Trophoblast cell (in vitro differentiated cells and primary cell): ENCODE measurements around the gene TTC12.

Source experiments
- DNase-seq, 2 donors: peaks; one replicate each; pipeline ENCODE4 v3.0.0-alpha.2; 2016
- H2AFZ ChIP-seq: 2 replicates; pipeline ENCODE4 v1.6.1; 2013; ENCODE audit warnings: low read length, moderate library complexity, mild to moderate bottlenecking; ENCODE audit not compliant: insufficient read depth, poor library complexity
- H2AK5ac ChIP-seq: 2 replicates; pipeline ENCODE4 v1.6.1; 2013; ENCODE audit warnings: mild to moderate bottlenecking, low read length
- H2BK120ac ChIP-seq: 2 replicates; pipeline ENCODE4 v1.6.1; 2013; ENCODE audit warnings: low read length, mild to moderate bottlenecking, moderate library complexity; ENCODE audit not compliant: insufficient read depth, poor library complexity
- H2BK12ac ChIP-seq: 2 replicates; pipeline ENCODE4 v1.6.1; 2013; ENCODE audit warnings: mild to moderate bottlenecking, low read length, moderate library complexity
- H2BK5ac ChIP-seq: 2 replicates; pipeline ENCODE4 v1.6.1; 2013; ENCODE audit warnings: low read length, low read depth, moderate library complexity, mild to moderate bottlenecking; ENCODE audit not compliant: poor library complexity
- H3K14ac ChIP-seq: 2 replicates; pipeline ENCODE4 v1.6.1; 2013; ENCODE audit warnings: mild to moderate bottlenecking, low read length
- H3K18ac ChIP-seq: 2 replicates; pipeline ENCODE4 v1.6.1; 2013; ENCODE audit warnings: mild to moderate bottlenecking, low read length
- H3K23ac ChIP-seq: 2 replicates; pipeline ENCODE4 v1.6.1; 2013; ENCODE audit warnings: low read length
- H3K27ac ChIP-seq: 2 replicates; pipeline ENCODE4 v1.5.1; 2013; ENCODE audit warnings: low read depth, mild to moderate bottlenecking, inconsistent platforms, low read length, moderate library complexity
- H3K27me3 ChIP-seq: 2 replicates; pipeline ENCODE4 v1.6.1; 2013; ENCODE audit warnings: inconsistent platforms, mild to moderate bottlenecking, low read length, moderate library complexity; ENCODE audit not compliant: insufficient read depth
- H3K36me3 ChIP-seq, 2 experiments: 1 replicate in 1 of 2; 2 replicates in 1 of 2; pipeline ENCODE4 v1.6.1; 2013; ENCODE audit warnings: low read length in 2 of 2, mild to moderate bottlenecking in 2 of 2, moderate library complexity in 1 of 2; ENCODE audit not compliant: insufficient read depth in 2 of 2, control insufficient read depth in 1 of 2
- H3K4ac ChIP-seq: 2 replicates; pipeline ENCODE4 v1.6.1; 2013; ENCODE audit warnings: low read depth, mild to moderate bottlenecking, low read length, moderate library complexity
- H3K4me1 ChIP-seq, 2 experiments: 1 replicate in 1 of 2; 2 replicates in 1 of 2; pipeline ENCODE4 v1.6.1; 2013; ENCODE audit warnings: low read length in 2 of 2, mild to moderate bottlenecking in 2 of 2, moderate library complexity in 1 of 2; ENCODE audit not compliant: insufficient read depth in 2 of 2, control insufficient read depth in 1 of 2
- H3K4me2 ChIP-seq: 2 replicates; pipeline ENCODE4 v1.6.1; 2013; ENCODE audit warnings: inconsistent platforms, mild to moderate bottlenecking, low read length, moderate library complexity
- H3K4me3 ChIP-seq: 2 replicates; pipeline ENCODE4 v1.5.1; 2013; ENCODE audit warnings: mild to moderate bottlenecking, low read depth, low read length, inconsistent platforms
- H3K79me1 ChIP-seq: one replicate; pipeline ENCODE4 v1.6.1; 2013; ENCODE audit warnings: low read length
- H3K79me2 ChIP-seq: 2 replicates; pipeline ENCODE4 v1.6.1; 2013; ENCODE audit warnings: low read length, mild to moderate bottlenecking; ENCODE audit not compliant: control insufficient read depth, insufficient read depth, poor library complexity
- H3K9ac ChIP-seq: 2 replicates; pipeline ENCODE4 v1.6.1; 2013; ENCODE audit warnings: mild to moderate bottlenecking, low read length
- H3K9me3 ChIP-seq: 2 replicates; pipeline ENCODE4 v1.6.1; 2013; ENCODE audit warnings: low read depth, mild to moderate bottlenecking, control low read depth, inconsistent platforms, low read length; ENCODE audit not compliant: insufficient read depth
- H4K12ac ChIP-seq: 2 replicates; pipeline ENCODE4 v1.6.1; 2013; ENCODE audit warnings: low read depth, mild to moderate bottlenecking, low read length, moderate library complexity
- H4K8ac ChIP-seq: 2 replicates; pipeline ENCODE4 v1.6.1; 2013; ENCODE audit warnings: low read depth, mild to moderate bottlenecking, low read length, moderate library complexity
- H4K91ac ChIP-seq: one replicate; pipeline ENCODE4 v1.6.1; 2013; ENCODE audit warnings: low read depth, mild to moderate bottlenecking, low read length, moderate library complexity
- WGBS: extraction: QIAGEN DNeasy Blood & Tissue Kit; methylation state at CpG from one replicate; pipeline ENCODE4 v1.1.7; 2013; ENCODE audit warnings: missing lambda C conversion rate; ENCODE audit not compliant: insufficient read length, insufficient coverage; ENCODE audit errors: extremely low coverage; 5-methylcytosine and 5-hydroxymethylcytosine counted together

The TTC12 gene

DNA sequence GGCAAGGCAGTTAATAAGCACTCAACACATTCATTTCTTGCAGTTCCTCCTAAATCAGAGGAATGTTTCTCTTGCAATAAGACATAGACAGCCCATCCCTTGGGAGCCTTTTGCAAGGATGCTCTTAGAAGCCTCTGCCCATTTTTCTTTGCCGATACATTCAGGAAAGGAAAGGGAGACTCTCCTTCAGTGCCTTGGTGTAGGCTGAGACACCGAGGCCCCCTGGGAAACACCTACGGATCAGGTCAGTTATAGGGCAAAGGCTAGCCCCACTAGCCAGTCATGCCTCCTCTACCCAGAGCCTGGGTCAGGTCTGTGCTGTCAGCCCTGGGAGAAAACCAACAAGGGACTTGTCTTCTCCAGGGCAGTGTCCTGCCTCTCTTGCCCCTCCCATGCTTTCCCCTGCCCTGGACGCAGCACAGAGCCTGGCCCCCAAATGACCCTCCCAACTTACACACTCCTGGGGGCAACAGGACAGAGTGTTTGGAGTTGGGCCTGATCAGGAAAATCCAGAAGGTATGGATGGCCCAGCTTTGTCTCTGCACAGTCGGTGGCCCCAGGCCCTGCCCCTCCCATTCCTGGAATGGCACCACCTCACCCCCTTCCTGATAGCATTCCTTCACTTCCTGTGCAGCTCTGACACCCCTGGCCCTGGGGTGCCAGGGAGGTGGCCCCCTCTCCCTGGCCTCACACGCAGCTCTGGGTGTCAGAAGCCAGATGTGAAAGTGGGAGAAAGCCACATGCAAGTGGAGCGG, 91.5 kb downstream of the TTC12 start:
- H2BK120ac ChIP-seq = no peak overlapping the region
- no peaks in the 10 kb centered on the region for H3K27me3 ChIP-seq
- no peak overlapping the region for H3K27ac ChIP-seq
- H3K23ac ChIP-seq = no peak overlapping the region
- peaks cover 2% of the 10 kb centered on the region for H3K9me3 ChIP-seq
- no peak overlapping the region for H4K12ac ChIP-seq
- H3K4me2 ChIP-seq = no peak overlapping the region
- H3K14ac ChIP-seq = no peak overlapping the region
- H4K8ac ChIP-seq = no peak overlapping the region
- WGBS = no CpG with 5 or more reads among the region's 7 CpGs
- H3K79me1 ChIP-seq = no peaks in the 10 kb centered on the region
- H4K91ac ChIP-seq = no peak overlapping the region
- no peak overlapping the region for H3K9ac ChIP-seq
- no peak overlapping the region for H3K18ac ChIP-seq
- no peak overlapping the region for H3K4ac ChIP-seq
- no peak overlapping the region for H2BK5ac ChIP-seq
- no peaks in the 10 kb centered on the region for H3K36me3 ChIP-seq
- no peak overlapping the region for H2AK5ac ChIP-seq
- no peak overlapping the region for H2BK12ac ChIP-seq
- H2AFZ ChIP-seq = no peak overlapping the region
- H3K4me1 ChIP-seq = peaks cover 0 to 2% of the 10 kb centered on the region in 2 experiments
- H3K79me2 ChIP-seq = no peaks in the 10 kb centered on the region
- H3K4me3 ChIP-seq = no peak overlapping the region
- no peak for DNase-seq

GRCh38 chr11:113407163-113407562, 92.8 kb downstream of the TTC12 start:
- Histone ChIP-seq H3K14ac (no peak overlapping the region), H3K4me1 (peaks cover 0 to 2% of the 10 kb centered on the region in 2 experiments), H2AK5ac (no peak overlapping the region), H3K27ac (no peak overlapping the region), H2AFZ (no peak overlapping the region), H2BK12ac (no peak overlapping the region), H4K8ac (no peak overlapping the region), H3K23ac (no peak overlapping the region), H3K79me2 (no peaks in the 10 kb centered on the region), H4K91ac (no peak overlapping the region), H3K27me3 (no peaks in the 10 kb centered on the region), H3K79me1 (no peaks in the 10 kb centered on the region), H3K4ac (no peak overlapping the region), H3K36me3 (no peaks in the 10 kb centered on the region), H3K4me2 (no peak overlapping the region), H2BK5ac (no peak overlapping the region), H3K9me3 (peaks cover 2% of the 10 kb centered on the region), H3K4me3 (no peak overlapping the region), H2BK120ac (no peak overlapping the region), H4K12ac (no peak overlapping the region), H3K18ac (no peak overlapping the region), H3K9ac (no peak overlapping the region)
- no peak for DNase-seq
- no CpG with 5 or more reads among the region's 3 CpGs for WGBS

DNA sequence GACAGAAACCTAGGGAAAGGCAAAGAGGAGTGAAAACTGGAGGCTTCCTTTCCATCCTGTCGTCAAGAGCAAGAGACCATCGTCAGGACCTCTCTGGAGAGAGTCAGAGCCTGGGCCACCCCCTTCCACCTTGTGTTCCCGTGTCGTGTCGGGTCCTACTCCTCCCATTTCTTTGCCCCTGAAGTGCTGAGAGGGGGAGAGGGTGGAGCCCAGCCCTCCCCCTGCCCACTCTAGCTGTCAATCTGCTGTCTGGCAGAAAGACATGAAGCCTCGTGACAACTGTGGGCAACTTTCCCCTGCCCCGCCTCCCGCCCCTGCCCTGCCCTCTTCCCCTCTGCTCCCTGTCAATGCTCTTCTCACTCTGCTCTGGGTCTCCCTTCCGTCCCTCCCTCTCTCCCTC, 93.8 kb downstream of the TTC12 start:
- Histone ChIP-seq H3K4me2 (no peak overlapping the region), H3K79me1 (no peaks in the 10 kb centered on the region), H3K14ac (no peak overlapping the region), H4K8ac (no peak overlapping the region), H3K79me2 (no peaks in the 10 kb centered on the region), H3K36me3 (no peaks in the 10 kb centered on the region), H3K27ac (no peak overlapping the region), H4K12ac (no peak overlapping the region), H2BK5ac (no peak overlapping the region), H2AK5ac (no peak overlapping the region), H3K4me3 (no peak overlapping the region), H2BK12ac (no peak overlapping the region), H3K9me3 (no peaks in the 10 kb centered on the region), H3K18ac (no peak overlapping the region), H3K27me3 (no peaks in the 10 kb centered on the region), H3K23ac (no peak overlapping the region), H3K4me1 (peaks cover 0 to 2% of the 10 kb centered on the region in 2 experiments), H3K4ac (no peak overlapping the region), H4K91ac (no peak overlapping the region), H3K9ac (no peak overlapping the region), H2AFZ (no peak overlapping the region), H2BK120ac (no peak overlapping the region)
- no CpG with 5 or more reads among the region's 9 CpGs for WGBS
- no peak for DNase-seq

DNA sequence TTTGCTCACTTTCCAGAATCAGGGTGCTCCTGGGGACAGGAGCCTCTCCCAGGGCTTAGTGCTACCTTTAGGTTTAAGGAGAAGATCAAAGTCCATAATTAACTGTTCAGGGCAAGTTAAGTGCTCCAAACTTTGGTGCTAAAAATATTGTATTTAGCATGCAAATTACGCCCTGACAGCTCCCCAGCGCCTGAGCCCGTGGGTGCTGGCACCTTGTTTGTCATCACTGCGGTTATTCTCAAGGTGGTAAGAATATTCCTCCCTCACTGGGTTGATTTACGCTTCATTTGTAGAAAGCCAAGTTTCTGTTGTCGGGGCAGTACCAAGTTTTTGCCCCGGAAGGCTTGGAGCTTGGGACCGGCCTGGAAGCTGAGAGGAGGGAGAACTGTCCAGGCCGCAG, 94.5 kb downstream of the TTC12 start:
- no peak overlapping the region for H3K27ac ChIP-seq
- H2AK5ac ChIP-seq = no peak overlapping the region
- no peak overlapping the region for H3K9ac ChIP-seq
- H3K4me1 ChIP-seq = peaks cover 0 to 2% of the 10 kb centered on the region in 2 experiments
- H3K79me2 ChIP-seq = no peaks in the 10 kb centered on the region
- no peak for DNase-seq
- H3K4me3 ChIP-seq = no peak overlapping the region
- no peak overlapping the region for H4K12ac ChIP-seq
- no peak overlapping the region for H3K14ac ChIP-seq
- no CpG with 5 or more reads among the region's 9 CpGs for WGBS
- no peak overlapping the region for H3K4me2 ChIP-seq
- no peak overlapping the region for H2BK12ac ChIP-seq
- H4K91ac ChIP-seq = no peak overlapping the region
- no peak overlapping the region for H2BK5ac ChIP-seq
- no peak overlapping the region for H2BK120ac ChIP-seq
- H2AFZ ChIP-seq = no peak overlapping the region
- H3K18ac ChIP-seq = no peak overlapping the region
- no peaks in the 10 kb centered on the region for H3K79me1 ChIP-seq
- no peaks in the 10 kb centered on the region for H3K27me3 ChIP-seq
- H4K8ac ChIP-seq = no peak overlapping the region
- no peak overlapping the region for H3K4ac ChIP-seq
- H3K36me3 ChIP-seq = no peaks in the 10 kb centered on the region
- no peak overlapping the region for H3K23ac ChIP-seq
- H3K9me3 ChIP-seq = no peaks in the 10 kb centered on the region
